ENCODE data around the gene GNG2. TPM values are rescaled to one million over a fixed set of nuclear protein-coding genes. Genes with fewer than 3 reads are reported as not detected.

GNG2 gene
- total and polyA plus RNA-seq, 4 donors: 102 to 347 (median 229) TPM

- 83% methylated on average over 3 of the region's 5 CpGs for WGBS (ENCODE audit: insufficient coverage)
- Histone ChIP-seq H3K36me3 (ENCODE audit: control insufficient read depth, insufficient read depth, low read length) (no peaks in the 10 kb centered on the region), H3K27me3 (ENCODE audit: control insufficient read depth, insufficient read depth, low read length) (no peaks in the 10 kb centered on the region), H3K9me3 (ENCODE audit: control insufficient read depth, insufficient read depth, low read length) (no peaks in the 10 kb centered on the region), H3K4me1 (ENCODE audit: control insufficient read depth, insufficient read depth, low read length) (peaks cover 4% of the 10 kb centered on the region), H3K4me3 (ENCODE audit: low read depth, low read length) (no peak overlapping the region), H3K27ac (ENCODE audit: low read depth, low read length) (no peak overlapping the region)
- no peak for DNase-seq (ENCODE audit: low read depth in 4 of 6, low spot score in 6 of 6)
These were observed 5.7 kb downstream of the GNG2 start for GRCh38 chr14:51865953-51866747.

GRCh38 chr14:51867741-51868140 is 7.3 kb downstream of the GNG2 start:
- Histone ChIP-seq H3K36me3 (ENCODE audit: control insufficient read depth, insufficient read depth, low read length) (no peaks in the 10 kb centered on the region), H3K4me3 (ENCODE audit: low read depth, low read length) (no peak overlapping the region), H3K27ac (ENCODE audit: low read depth, low read length) (no peak overlapping the region), H3K9me3 (ENCODE audit: control insufficient read depth, insufficient read depth, low read length) (no peaks in the 10 kb centered on the region), H3K27me3 (ENCODE audit: control insufficient read depth, insufficient read depth, low read length) (no peaks in the 10 kb centered on the region), H3K4me1 (ENCODE audit: control insufficient read depth, insufficient read depth, low read length) (peaks cover 7% of the 10 kb centered on the region)
- no peak for DNase-seq (ENCODE audit: low read depth in 4 of 6, low spot score in 6 of 6)
- no CpG with 5 or more reads among the region's 2 CpGs for WGBS (ENCODE audit: insufficient coverage)

- Histone ChIP-seq H3K36me3 (ENCODE audit: control insufficient read depth, insufficient read depth, low read length) (no peaks in the 10 kb centered on the region), H3K27ac (ENCODE audit: low read depth, low read length) (no peak overlapping the region), H3K4me3 (ENCODE audit: low read depth, low read length) (no peak overlapping the region), H3K4me1 (ENCODE audit: control insufficient read depth, insufficient read depth, low read length) (peaks cover 7% of the 10 kb centered on the region), H3K27me3 (ENCODE audit: control insufficient read depth, insufficient read depth, low read length) (no peaks in the 10 kb centered on the region), H3K9me3 (ENCODE audit: control insufficient read depth, insufficient read depth, low read length) (no peaks in the 10 kb centered on the region)
- WGBS (ENCODE audit: insufficient coverage): 100% methylated on average over 1 of the region's 2 CpGs
- DNase-seq (ENCODE audit: low read depth in 4 of 6, low spot score in 6 of 6): no peak
These were observed 8.0 kb downstream of the GNG2 start for GRCh38 chr14:51868405-51868804.

GRCh38 chr14:51869411-51870100 is 9.1 kb downstream of the GNG2 start:
- WGBS (ENCODE audit: insufficient coverage): 94% methylated on average over 3 of the region's 9 CpGs
- H3K9me3 ChIP-seq (ENCODE audit: control insufficient read depth, insufficient read depth, low read length): no peaks in the 10 kb centered on the region
- no peak for DNase-seq (ENCODE audit: low read depth in 4 of 6, low spot score in 6 of 6)
- H3K27ac ChIP-seq (ENCODE audit: low read depth, low read length): no peak overlapping the region
- no peak overlapping the region for H3K4me3 ChIP-seq (ENCODE audit: low read depth, low read length)
- no peaks in the 10 kb centered on the region for H3K36me3 ChIP-seq (ENCODE audit: control insufficient read depth, insufficient read depth, low read length)
- peaks cover 7% of the 10 kb centered on the region for H3K4me1 ChIP-seq (ENCODE audit: control insufficient read depth, insufficient read depth, low read length)
- no peaks in the 10 kb centered on the region for H3K27me3 ChIP-seq (ENCODE audit: control insufficient read depth, insufficient read depth, low read length)

- no peaks in the 10 kb centered on the region for H3K36me3 ChIP-seq (ENCODE audit: control insufficient read depth, insufficient read depth, low read length)
- H3K27ac ChIP-seq (ENCODE audit: low read depth, low read length): no peak overlapping the region
- no CpG with 5 or more reads among the region's 2 CpGs for WGBS (ENCODE audit: insufficient coverage)
- no peaks in the 10 kb centered on the region for H3K27me3 ChIP-seq (ENCODE audit: control insufficient read depth, insufficient read depth, low read length)
- peak in 1 of 6 donors; percentile 29 for DNase-seq (ENCODE audit: low read depth in 4 of 6, low spot score in 6 of 6)
- peaks cover 7% of the 10 kb centered on the region for H3K4me1 ChIP-seq (ENCODE audit: control insufficient read depth, insufficient read depth, low read length)
- H3K9me3 ChIP-seq (ENCODE audit: control insufficient read depth, insufficient read depth, low read length): no peaks in the 10 kb centered on the region
- no peak overlapping the region for H3K4me3 ChIP-seq (ENCODE audit: low read depth, low read length)
These were observed 10.2 kb downstream of the GNG2 start for GRCh38 chr14:51870606-51871005.

- H3K4me1 ChIP-seq (ENCODE audit: control insufficient read depth, insufficient read depth, low read length): peaks cover 3% of the 10 kb centered on the region
- no peak overlapping the region for H3K4me3 ChIP-seq (ENCODE audit: low read depth, low read length)
- WGBS (ENCODE audit: insufficient coverage): 20% methylated on average over 1 of the region's 2 CpGs
- no peak for DNase-seq (ENCODE audit: low read depth in 4 of 6, low spot score in 6 of 6)
- no peak overlapping the region for H3K27ac ChIP-seq (ENCODE audit: low read depth, low read length)
- no peaks in the 10 kb centered on the region for H3K9me3 ChIP-seq (ENCODE audit: control insufficient read depth, insufficient read depth, low read length)
- H3K27me3 ChIP-seq (ENCODE audit: control insufficient read depth, insufficient read depth, low read length): no peaks in the 10 kb centered on the region
- H3K36me3 ChIP-seq (ENCODE audit: control insufficient read depth, insufficient read depth, low read length): no peaks in the 10 kb centered on the region
These were observed 11.4 kb downstream of the GNG2 start for GRCh38 chr14:51871846-51872245.

DNA sequence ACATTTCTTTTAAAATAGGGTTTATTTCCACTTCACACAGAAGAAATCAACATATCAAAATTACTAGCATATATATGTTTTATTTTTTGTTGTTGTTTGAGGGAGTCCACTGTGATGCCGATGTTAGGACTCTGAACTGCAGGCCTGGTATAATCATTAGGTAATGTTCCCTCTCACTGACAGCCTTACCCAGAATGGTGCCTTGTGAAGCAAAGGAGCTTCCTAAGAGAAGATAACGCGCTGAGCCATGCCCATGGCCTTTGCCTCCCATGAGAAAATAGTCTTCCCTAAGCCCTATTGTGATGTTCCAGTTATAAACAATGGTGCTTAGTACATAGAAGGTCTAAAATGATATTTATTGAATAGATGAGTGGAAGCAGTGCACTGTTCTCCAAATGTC is 12.0 kb downstream of the GNG2 start:
- no peak overlapping the region for H3K4me3 ChIP-seq (ENCODE audit: low read depth, low read length)
- peaks cover 3% of the 10 kb centered on the region for H3K4me1 ChIP-seq (ENCODE audit: control insufficient read depth, insufficient read depth, low read length)
- 64% methylated on average over 2 of the region's 3 CpGs for WGBS (ENCODE audit: insufficient coverage)
- DNase-seq (ENCODE audit: low read depth in 4 of 6, low spot score in 6 of 6): no peak
- H3K9me3 ChIP-seq (ENCODE audit: control insufficient read depth, insufficient read depth, low read length): no peaks in the 10 kb centered on the region
- no peaks in the 10 kb centered on the region for H3K36me3 ChIP-seq (ENCODE audit: control insufficient read depth, insufficient read depth, low read length)
- H3K27me3 ChIP-seq (ENCODE audit: control insufficient read depth, insufficient read depth, low read length): no peaks in the 10 kb centered on the region
- no peak overlapping the region for H3K27ac ChIP-seq (ENCODE audit: low read depth, low read length)

- Histone ChIP-seq H3K4me3 (ENCODE audit: low read depth, low read length) (no peak overlapping the region), H3K4me1 (ENCODE audit: control insufficient read depth, insufficient read depth, low read length) (peaks cover 3% of the 10 kb centered on the region), H3K27me3 (ENCODE audit: control insufficient read depth, insufficient read depth, low read length) (no peaks in the 10 kb centered on the region), H3K36me3 (ENCODE audit: control insufficient read depth, insufficient read depth, low read length) (no peaks in the 10 kb centered on the region), H3K9me3 (ENCODE audit: control insufficient read depth, insufficient read depth, low read length) (no peaks in the 10 kb centered on the region), H3K27ac (ENCODE audit: low read depth, low read length) (peak overlapping the region; percentile 29)
- peak in 2 of 6 donors; percentile 76 to 80 for DNase-seq (ENCODE audit: low read depth in 4 of 6, low spot score in 6 of 6)
- 0% methylated on average over 1 of the region's 2 CpGs for WGBS (ENCODE audit: insufficient coverage)
These were observed 12.9 kb downstream of the GNG2 start for GRCh38 chr14:51873221-51873893.

GRCh38 chr14:51877810-51878209 is 17.4 kb downstream of the GNG2 start:
- Histone ChIP-seq H3K36me3 (ENCODE audit: control insufficient read depth, insufficient read depth, low read length) (no peaks in the 10 kb centered on the region), H3K27me3 (ENCODE audit: control insufficient read depth, insufficient read depth, low read length) (no peaks in the 10 kb centered on the region), H3K4me3 (ENCODE audit: low read depth, low read length) (no peak overlapping the region), H3K27ac (ENCODE audit: low read depth, low read length) (no peak overlapping the region), H3K9me3 (ENCODE audit: control insufficient read depth, insufficient read depth, low read length) (no peaks in the 10 kb centered on the region), H3K4me1 (ENCODE audit: control insufficient read depth, insufficient read depth, low read length) (no peaks in the 10 kb centered on the region)
- WGBS (ENCODE audit: insufficient coverage): 100% methylated on average over 1 of the region's 1 CpG
- DNase-seq (ENCODE audit: low read depth in 4 of 6, low spot score in 6 of 6): no peak

All from spinal cord (tissue), 10 donors.